HEK293 (cell line): ENCODE data around the gene CORO2B.

ENCODE experiments used
- CTCF ChIA-PET: fragments of 350-600 bp; formaldehyde crosslinking; extraction: SDS; loops from one replicate; lab custom pipeline; 2021; ENCODE audit warnings: antibody characterized with exemption; lab: Yijun Ruan, JAX
- POLR2A ChIA-PET: fragments of 300-600 bp; formaldehyde crosslinking; extraction: SDS; loops from one replicate; lab custom pipeline; 2020; ENCODE audit warnings: antibody characterized with exemption, inconsistent platforms; lab: Yijun Ruan, JAX
- H3K27ac ChIP-seq: fragments of 200-500 bp; sonication (Bioruptor generic); 2 replicates; pipeline ENCODE4 v1.5.1; 2014; ENCODE audit warnings: low read depth, low read length, control low read depth, inconsistent platforms; ENCODE audit errors: extremely low read depth
- H3K36me3 ChIP-seq, 2 experiments: fragments of 200-500 bp in 1 of 2; sonication (Bioruptor generic) in 1 of 2; 1 replicate in 1 of 2; 2 replicates in 1 of 2; pipeline ENCODE4 v1.5.1; 2014 to 2017; ENCODE audit warnings: inconsistent platforms in 2 of 2, low read length in 2 of 2; ENCODE audit not compliant: control insufficient read depth in 2 of 2, insufficient read depth in 1 of 2
- H3K4me1 ChIP-seq: fragments of 200-500 bp; sonication (Bioruptor generic); 2 replicates; pipeline ENCODE4 v1.5.1; 2014; ENCODE audit warnings: mild to moderate bottlenecking, low read length, inconsistent platforms; ENCODE audit not compliant: control insufficient read depth, insufficient read depth
- H3K4me3 ChIP-seq: 2 replicates; pipeline ENCODE4 v1.5.1; 2011; ENCODE audit warnings: low read depth, mild to moderate bottlenecking, control low read depth, low read length, moderate library complexity
- H3K9me3 ChIP-seq: fragments of 200-500 bp; sonication (Bioruptor generic); 2 replicates; pipeline ENCODE4 v1.5.1; 2014; ENCODE audit warnings: low read depth, low read length, inconsistent platforms; ENCODE audit not compliant: control insufficient read depth, insufficient read depth
- ATF2 ChIP-seq: fragments of 450-650 bp; formaldehyde crosslinking; IDR thresholded peaks from 2 replicates; pipeline ENCODE4 v1.5.1; 2016; ENCODE audit warnings: missing biosample characterization, missing genetic modification characterization, low read depth
- GLIS2 ChIP-seq: fragments of 450-650 bp; formaldehyde crosslinking; IDR thresholded peaks from 2 replicates; pipeline ENCODE4 v1.5.1; 2016; ENCODE audit warnings: missing biosample characterization, missing genetic modification characterization
- KLF16 ChIP-seq: fragments of 450-650 bp; formaldehyde crosslinking; IDR thresholded peaks from 2 replicates; pipeline ENCODE4 v1.5.1; 2017; ENCODE audit warnings: missing biosample characterization, missing genetic modification characterization
- SCRT1 ChIP-seq: fragments of 450-650 bp; formaldehyde crosslinking; IDR thresholded peaks from 2 replicates; pipeline ENCODE4 v1.5.1; 2016; ENCODE audit warnings: missing biosample characterization, missing genetic modification characterization, borderline replicate concordance
- YY2 ChIP-seq: fragments of 450-650 bp; formaldehyde crosslinking; IDR thresholded peaks from 2 replicates; pipeline ENCODE4 v1.5.1; 2016; ENCODE audit warnings: missing biosample characterization, missing genetic modification characterization
- ZBTB44 ChIP-seq: fragments of 450-650 bp; IDR thresholded peaks from 2 replicates; pipeline ENCODE4 v1.5.1; 2018; ENCODE audit warnings: missing biosample characterization, mild to moderate bottlenecking, missing genetic modification characterization
- ZIC2 ChIP-seq: fragments of 450-650 bp; formaldehyde crosslinking; IDR thresholded peaks from 2 replicates; pipeline ENCODE4 v1.5.1; 2016; ENCODE audit warnings: missing biosample characterization, missing genetic modification characterization
- ZNF112 ChIP-seq: fragments of 450-650 bp; formaldehyde crosslinking; IDR thresholded peaks from 2 replicates; pipeline ENCODE4 v1.5.0; 2017; ENCODE audit warnings: missing biosample characterization, missing genetic modification characterization
- ZNF114 ChIP-seq: fragments of 450-650 bp; formaldehyde crosslinking; IDR thresholded peaks from 2 replicates; pipeline ENCODE4 v1.5.0; 2017; ENCODE audit warnings: missing biosample characterization, missing genetic modification characterization
- ZNF132 ChIP-seq: fragments of 450-650 bp; formaldehyde crosslinking; IDR thresholded peaks from 2 replicates; pipeline ENCODE4 v1.5.1; 2017; ENCODE audit warnings: missing biosample characterization, missing genetic modification characterization, borderline replicate concordance
- ZNF138 ChIP-seq: fragments of 450-650 bp; formaldehyde crosslinking; IDR thresholded peaks from 2 replicates; pipeline ENCODE4 v1.5.1; 2016; ENCODE audit warnings: missing biosample characterization, missing genetic modification characterization, borderline replicate concordance
- ZNF2 ChIP-seq: fragments of 450-650 bp; formaldehyde crosslinking; IDR thresholded peaks from 2 replicates; pipeline ENCODE4 v1.5.1; 2016; ENCODE audit warnings: missing biosample characterization, missing genetic modification characterization
- ZNF341 ChIP-seq: fragments of 450-650 bp; formaldehyde crosslinking; IDR thresholded peaks from 2 replicates; pipeline ENCODE4; 2016; ENCODE audit warnings: low read depth, missing biosample characterization, missing genetic modification characterization
- ZNF391 ChIP-seq: fragments of 450-650 bp; formaldehyde crosslinking; IDR thresholded peaks from 2 replicates; pipeline ENCODE4 v1.5.1; 2016; ENCODE audit warnings: low read depth, missing biosample characterization, missing genetic modification characterization, borderline replicate concordance
- ZNF404 ChIP-seq: fragments of 450-650 bp; formaldehyde crosslinking; IDR thresholded peaks from 2 replicates; pipeline ENCODE4 v1.5.1; 2017; ENCODE audit warnings: missing biosample characterization, missing genetic modification characterization
- ZNF423 ChIP-seq: fragments of 450-650 bp; formaldehyde crosslinking; IDR thresholded peaks from 2 replicates; pipeline ENCODE4 v1.5.1; 2016; ENCODE audit warnings: missing biosample characterization, missing genetic modification characterization
- ZNF624 ChIP-seq: fragments of 450-650 bp; formaldehyde crosslinking; IDR thresholded peaks from 2 replicates; pipeline ENCODE4 v1.5.1; 2017; ENCODE audit warnings: missing biosample characterization, missing genetic modification characterization
- ZNF664 ChIP-seq: fragments of 450-650 bp; formaldehyde crosslinking; IDR thresholded peaks from 2 replicates; pipeline ENCODE4 v1.5.1; 2016; ENCODE audit warnings: missing biosample characterization, missing genetic modification characterization
- ZNF677 ChIP-seq: fragments of 450-650 bp; IDR thresholded peaks from 2 replicates; pipeline ENCODE4 v1.5.0; 2018; ENCODE audit warnings: missing biosample characterization, mild to moderate bottlenecking, missing genetic modification characterization, moderate library complexity

CORO2B gene

GRCh38 chr15:68601206-68602197 lies 22.7 kb downstream of the CORO2B start:
- TF ChIP-seq ZBTB44 (tag by site-specific recombination) = no peak
- TF ChIP-seq YY2 (tag by site-specific recombination) = no peak
- no peak for TF ChIP-seq ZNF423 (tag by site-specific recombination)
- no peak for TF ChIP-seq ZNF114 (tag by site-specific recombination)
- TF ChIP-seq ZNF677 (tag by site-specific recombination) = no peak
- TF ChIP-seq KLF16 (tag by site-specific recombination) = no peak
- no peak for TF ChIP-seq ZNF112
- no peak for TF ChIP-seq SCRT1 (tag by site-specific recombination)
- no peak for TF ChIP-seq ZNF391 (tag by site-specific recombination)
- no peak for TF ChIP-seq ZNF2 (tag by site-specific recombination)
- TF ChIP-seq GLIS2 = no peak
- ChIA-PET CTCF (interaction anchor here (0.6 kb wide), 1 partner anchor 349 kb away, joined by 3 read pairs; no protein-coding TSS in a partner anchor), POLR2A (interaction anchor here (0.7 kb wide), 1 partner anchor 492 kb away, joined by 5 read pairs; no protein-coding TSS in a partner anchor)
- H3K36me3 ChIP-seq = no peaks in the 10 kb centered on the region
- no peak overlapping the region for H3K4me3 ChIP-seq
- H3K4me1 ChIP-seq = peaks cover 26% of the 10 kb centered on the region
- no peaks in the 10 kb centered on the region for H3K9me3 ChIP-seq
- H3K27ac ChIP-seq = no peak overlapping the region

- peak; percentile 88; the same call in 1 of the 2 replicates for TF ChIP-seq ZNF664 (tag by site-specific recombination)
- no peak for TF ChIP-seq ZNF404
- TF ChIP-seq ZIC2 (tag by site-specific recombination) = 0 out of 2 replicates have a peak, but pooled peaks have one; percentile 20
- TF ChIP-seq ZNF341 (tag by site-specific recombination) = peak; percentile 86
- no peak for TF ChIP-seq ZNF132 (tag by site-specific recombination)
- no peak for TF ChIP-seq ZNF138 (tag by site-specific recombination)
- Histone ChIP-seq H3K9me3 (no peaks in the 10 kb centered on the region), H3K27ac (no peak overlapping the region; the same call in 1 of the 2 replicates), H3K4me3 (no peak overlapping the region), H3K36me3 (no peaks in the 10 kb centered on the region), H3K4me1 (peaks cover 26% of the 10 kb centered on the region)
- POLR2A ChIA-PET = no interaction called here
- CTCF ChIA-PET = interaction anchor here (0.7 kb wide), 1 partner anchor 1637 kb away, joined by 3 read pairs; no protein-coding TSS in a partner anchor
These were observed 23.8 kb downstream of the CORO2B start for GRCh38 chr15:68602459-68603215.

- no peak overlapping the region; the same call in 1 of the 2 replicates for H3K27ac ChIP-seq
- no peaks in the 10 kb centered on the region for H3K36me3 ChIP-seq
- TF ChIP-seq ZNF624 (tag by site-specific recombination) (no peak), ATF2 (tag by site-specific recombination) (peak; percentile 22; the same call in 1 of the 2 replicates)
- H3K4me3 ChIP-seq = no peak overlapping the region
- POLR2A ChIA-PET = no interaction called here
- CTCF ChIA-PET = interaction anchor here (1.0 to 1.3 kb wide), 2 partner anchors 54 to 69 kb away, joined by 3 to 4 read pairs; no protein-coding TSS in a partner anchor
- H3K4me1 ChIP-seq = peaks cover 26% of the 10 kb centered on the region
- H3K9me3 ChIP-seq = no peaks in the 10 kb centered on the region
These were observed 24.4 kb downstream of the CORO2B start for GRCh38 chr15:68603216-68603595.
